A549 treated with Hydrocortisone at 1 μM for 4 hours (cell line): ENCODE results near the gene C5orf22. TPM values are rescaled to one million over a fixed set of nuclear protein-coding genes. Genes with fewer than 3 reads are reported as not detected.

ENCODE experiments used
- total RNA-seq: library from RNA; stranded (reverse); fragments of 200-300 nt; extraction: Qiagen RNA extraction; gene quantifications from 5 replicates; pipeline ENCODE4 v1.2.3, GENCODE V29; 2022

C5orf22 gene
- 10.8 to 16.8 TPM (median 12.9 TPM) in 5 replicates for total RNA-seq

GRCh38 chr5:31531888-31532547, at the start of gene C5orf22, which contains the start of gene DROSHA:
C5orf22 (plus strand) TSS chr5:31532301; CDS start chr5:31532393, 92 bp downstream.
DROSHA (minus strand) TSS chr5:31532093; CDS start chr5:31529059, 3,034 bp downstream.

Other genes with a start within 250 kb of the C5orf22 start
- gene DROSHA, start 208 bp upstream of the C5orf22 start, total RNA-seq = 38.6 to 46.8 TPM (median 41.1 TPM) in 5 replicates
- 0.30 to 0.79 TPM (median 0.56 TPM) in 5 replicates for gene PDZD2, start 106.8 kb downstream of the C5orf22 start, total RNA-seq